MV-4-11 (cell line): ENCODE data around the gene TSHZ3.

Experiments used
- DNase-seq: peaks from one replicate; lab custom pipeline; 2025; lab: John Stamatoyannopoulos, UW

TSHZ3 gene

GRCh38 chr19:31263328-31263727 lies 85.9 kb downstream of the TSHZ3 start:
- DNase-seq, result no peak

GRCh38 chr19:31262725-31263191 lies 86.5 kb downstream of the TSHZ3 start:
- DNase-seq, result no peak

- DNase-seq, result no peak
These were observed 87.5 kb downstream of the TSHZ3 start for GRCh38 chr19:31261603-31262212.

- DNase-seq, result no peak
These were observed 88.1 kb downstream of the TSHZ3 start for GRCh38 chr19:31261019-31261602.

GRCh38 chr19:31260171-31260933 lies 88.9 kb downstream of the TSHZ3 start:
- DNase-seq, result no peak

- no peak for DNase-seq
These were observed 90.8 kb downstream of the TSHZ3 start for GRCh38 chr19:31258211-31259052.

GRCh38 chr19:31257426-31258130 lies 91.7 kb downstream of the TSHZ3 start:
- no peak for DNase-seq

- DNase-seq, result no peak
These were observed 92.2 kb downstream of the TSHZ3 start for GRCh38 chr19:31257025-31257424.

- DNase-seq, result no peak
These were observed 92.7 kb downstream of the TSHZ3 start for GRCh38 chr19:31256593-31256960.

- DNase-seq, result no peak
These were observed 93.2 kb downstream of the TSHZ3 start for GRCh38 chr19:31255831-31256592.

- no peak for DNase-seq
These were observed 93.9 kb downstream of the TSHZ3 start for GRCh38 chr19:31255174-31255799.

GRCh38 chr19:31254611-31255010 lies 94.6 kb downstream of the TSHZ3 start:
- DNase-seq, result no peak

- no peak for DNase-seq
These were observed 95.1 kb downstream of the TSHZ3 start for GRCh38 chr19:31254180-31254551.

- DNase-seq, result peak; percentile 51
These were observed 95.6 kb downstream of the TSHZ3 start for GRCh38 chr19:31253526-31254179.

- peak; percentile 74 for DNase-seq
These were observed 96.8 kb downstream of the TSHZ3 start for GRCh38 chr19:31252441-31252840.

GRCh38 chr19:31249217-31249616 lies 100.0 kb downstream of the TSHZ3 start:
- no peak for DNase-seq

- no peak for DNase-seq
These were observed 113.4 kb downstream of the TSHZ3 start for GRCh38 chr19:31235806-31236205.

GRCh38 chr19:31233295-31233800 lies 115.9 kb downstream of the TSHZ3 start:
- DNase-seq, result no peak

GRCh38 chr19:31232871-31233270 lies 116.4 kb downstream of the TSHZ3 start:
- no peak for DNase-seq

- no peak for DNase-seq
These were observed 117.1 kb downstream of the TSHZ3 start for GRCh38 chr19:31232180-31232579.
